ENCODE data around the gene KRTAP9-6.
"Not testable (repeated sequence)": the region's sequence is repeated elsewhere in the genome, so short reads cannot be mapped to it uniquely, and the experiment has no call there.

The KRTAP9-6 gene, protein sequence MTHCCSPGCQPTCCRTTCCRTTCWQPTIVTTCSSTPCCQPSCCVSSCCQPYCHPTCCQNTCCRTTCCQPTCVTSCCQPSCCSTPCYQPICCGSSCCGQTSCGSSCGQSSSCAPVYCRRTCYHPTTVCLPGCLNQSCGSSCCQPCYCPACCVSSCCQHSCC

DNA sequence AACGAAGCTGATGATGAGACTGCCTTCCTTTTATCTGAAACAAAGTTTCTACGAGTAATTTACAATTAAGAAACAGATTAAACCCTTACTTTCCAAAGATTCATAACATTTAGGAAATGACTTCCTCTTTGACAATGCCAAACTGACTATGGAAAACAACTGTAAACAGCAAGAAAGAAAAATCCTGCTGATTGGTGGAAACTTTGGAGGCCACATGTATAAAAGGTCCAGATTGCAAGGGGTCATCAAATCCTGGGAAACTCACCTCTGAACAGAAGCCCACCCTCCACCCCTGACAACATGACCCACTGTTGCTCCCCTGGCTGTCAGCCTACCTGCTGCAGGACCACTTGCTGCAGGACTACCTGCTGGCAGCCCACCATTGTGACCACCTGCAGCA is at the start of gene KRTAP9-6:
Gene KRTAP9-6 (plus strand): TSS at position 301 of the 400 bp plus-strand sequence. CDS start 0 bp downstream, at position 301.
- no peak for DNase-seq

DNA sequence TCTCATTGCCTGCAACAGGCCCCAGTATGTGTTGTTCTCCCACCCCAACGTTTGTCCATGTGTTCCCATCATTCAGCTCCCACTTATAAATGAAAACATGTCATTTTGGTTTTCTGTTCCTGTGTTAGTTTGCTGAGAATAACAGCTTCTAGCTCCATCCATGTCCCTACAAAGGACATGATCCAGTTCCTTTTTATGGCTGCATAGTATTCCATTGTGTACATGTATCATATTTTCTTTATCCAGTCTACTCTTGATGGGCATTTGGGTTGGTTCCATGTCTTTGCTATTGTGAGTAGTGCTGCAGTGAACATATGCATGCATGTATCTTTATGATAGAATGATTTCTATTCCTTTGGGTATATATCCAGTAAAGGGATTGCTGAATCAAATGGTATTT is 49.5 kb upstream of the KRTAP9-6 start:
- DNase-seq: no peak

DNA sequence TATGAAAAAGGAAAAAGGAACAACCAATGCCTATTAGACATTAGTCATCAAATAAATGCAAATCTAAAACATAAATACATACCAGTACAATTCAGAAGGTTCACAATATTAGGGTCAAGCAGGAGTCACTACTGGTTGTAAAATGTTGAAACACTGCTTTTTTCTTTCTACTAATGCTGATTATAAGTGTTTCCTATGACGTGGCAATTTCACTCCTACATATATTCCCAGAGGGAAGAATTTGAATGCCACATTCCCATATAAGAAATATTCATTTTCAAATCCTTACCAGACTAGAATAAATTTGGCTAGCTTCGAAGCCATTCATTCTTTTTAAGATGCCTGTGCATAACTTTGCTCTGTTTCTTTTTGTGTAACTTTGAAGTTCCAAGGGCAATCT is 41.4 kb upstream of the KRTAP9-6 start:
- no peak for DNase-seq

DNA sequence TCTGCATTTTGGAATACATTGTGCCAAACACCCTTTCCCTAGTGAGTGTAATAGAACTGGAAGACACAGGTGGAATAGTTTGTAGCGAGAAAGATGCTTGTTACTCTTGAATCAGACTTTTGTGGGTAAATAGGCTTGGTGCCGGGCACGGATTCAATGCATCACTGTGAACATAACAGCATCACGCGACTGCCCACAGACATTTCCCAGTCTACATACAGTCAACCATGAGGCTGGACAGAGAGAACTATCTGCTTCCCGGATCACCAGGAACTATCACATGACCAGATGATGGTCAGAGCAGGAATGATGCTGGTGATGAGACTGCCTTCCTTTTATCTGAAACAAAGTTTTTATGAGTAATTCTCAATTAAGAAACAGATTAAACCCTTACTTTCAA is 39.1 kb upstream of the KRTAP9-6 start:
- no peak for DNase-seq

DNA sequence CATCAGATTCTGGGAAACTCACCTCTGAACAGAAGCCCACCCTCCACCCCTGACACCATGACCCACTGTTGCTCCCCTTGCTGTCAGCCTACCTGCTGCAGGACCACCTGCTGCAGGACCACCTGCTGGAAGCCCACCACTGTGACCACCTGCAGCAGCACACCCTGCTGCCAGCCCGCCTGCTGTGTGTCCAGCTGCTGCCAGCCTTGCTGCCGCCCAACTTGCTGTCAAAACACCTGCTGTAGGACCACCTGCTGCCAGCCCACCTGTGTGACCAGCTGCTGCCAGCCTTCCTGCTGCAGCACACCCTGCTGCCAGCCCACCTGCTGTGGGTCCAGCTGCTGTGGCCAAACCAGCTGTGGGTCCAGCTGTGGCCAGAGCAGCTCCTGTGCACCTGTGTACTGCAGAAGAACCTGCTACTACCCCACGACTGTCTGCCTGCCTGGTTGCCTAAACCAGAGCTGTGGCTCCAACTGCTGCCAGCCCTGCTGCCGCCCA is 38.5 kb upstream of the KRTAP9-6 start, which contains the start of gene KRTAP9-2:
Gene KRTAP9-2 (plus strand): TSS at position 51 of the 498 bp plus-strand sequence. CDS start 7 bp downstream, at position 58.
- DNase-seq: not testable (repeated sequence)

DNA sequence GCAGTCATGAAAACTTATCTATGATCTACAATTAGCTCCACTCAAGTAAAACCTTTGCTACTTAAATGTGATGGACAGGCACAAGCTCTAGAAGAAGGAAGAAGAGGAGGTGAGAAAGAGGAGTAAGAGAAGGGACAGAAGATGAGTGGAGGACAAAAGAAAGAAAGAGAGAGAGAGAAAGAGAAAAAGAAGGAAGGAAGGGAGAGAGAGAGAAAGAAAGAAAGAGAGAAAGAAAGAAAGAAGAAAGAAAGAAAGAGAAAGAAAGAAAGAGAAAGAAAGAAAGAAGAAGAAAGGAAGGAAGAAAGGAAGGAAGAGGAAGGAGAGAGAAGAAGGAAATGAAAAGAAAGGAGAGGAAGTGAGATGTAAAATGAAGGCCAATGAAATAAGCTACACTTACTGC is 35.1 kb upstream of the KRTAP9-6 start:
- DNase-seq: no peak

DNA sequence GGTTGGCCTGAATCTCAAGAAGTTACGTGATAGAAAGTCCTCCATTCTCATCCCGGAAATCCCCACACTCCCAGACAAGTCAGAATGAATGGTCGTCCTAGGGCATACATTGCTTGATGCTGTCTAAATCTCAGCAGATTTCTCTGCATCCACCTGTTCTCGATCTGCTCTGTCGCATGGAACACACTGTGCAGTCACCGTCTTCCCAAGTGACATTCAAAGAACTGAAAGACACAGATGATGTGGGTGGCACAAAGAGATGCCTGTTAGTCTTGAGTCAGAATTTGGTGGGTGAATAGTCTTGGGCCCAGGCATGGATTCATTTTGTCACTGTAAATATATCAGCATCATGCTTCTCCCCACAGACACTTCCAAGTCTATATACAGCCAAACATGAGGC is 33.4 kb upstream of the KRTAP9-6 start:
- no peak for DNase-seq

DNA sequence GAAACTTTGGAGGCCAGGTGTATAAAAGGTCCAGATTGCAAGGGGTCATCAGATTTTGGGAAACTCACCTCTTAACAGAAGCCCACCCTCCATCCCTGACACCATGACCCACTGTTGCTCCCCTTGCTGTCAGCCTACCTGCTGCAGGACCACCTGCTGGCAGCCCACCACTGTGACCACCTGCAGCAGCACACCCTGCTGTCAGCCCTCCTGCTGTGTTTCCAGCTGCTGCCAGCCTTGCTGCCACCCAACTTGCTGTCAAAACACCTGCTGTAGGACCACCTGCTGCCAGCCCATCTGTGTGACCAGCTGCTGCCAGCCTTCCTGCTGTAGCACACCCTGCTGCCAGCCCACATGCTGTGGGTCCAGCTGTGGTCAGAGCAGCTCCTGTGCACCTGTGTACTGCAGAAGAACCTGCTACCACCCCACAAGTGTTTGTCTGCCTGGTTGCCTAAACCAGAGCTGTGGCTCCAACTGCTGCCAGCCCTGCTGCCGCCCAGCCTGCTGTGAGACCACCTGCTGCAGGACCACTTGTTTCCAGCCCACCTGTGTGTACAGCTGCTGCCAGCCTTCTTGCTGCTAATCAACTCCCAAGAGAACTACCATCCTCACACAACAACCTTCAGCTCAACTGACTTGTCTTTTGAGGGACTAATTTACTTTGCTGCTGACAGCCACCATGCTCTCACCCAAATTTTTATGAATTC is 32.6 kb upstream of the KRTAP9-6 start, which contains the start of gene KRTAP9-3:
Gene KRTAP9-3 (plus strand): TSS at position 51 of the 707 bp plus-strand sequence. CDS start 53 bp downstream, at position 104.
- not testable (repeated sequence) for DNase-seq

DNA sequence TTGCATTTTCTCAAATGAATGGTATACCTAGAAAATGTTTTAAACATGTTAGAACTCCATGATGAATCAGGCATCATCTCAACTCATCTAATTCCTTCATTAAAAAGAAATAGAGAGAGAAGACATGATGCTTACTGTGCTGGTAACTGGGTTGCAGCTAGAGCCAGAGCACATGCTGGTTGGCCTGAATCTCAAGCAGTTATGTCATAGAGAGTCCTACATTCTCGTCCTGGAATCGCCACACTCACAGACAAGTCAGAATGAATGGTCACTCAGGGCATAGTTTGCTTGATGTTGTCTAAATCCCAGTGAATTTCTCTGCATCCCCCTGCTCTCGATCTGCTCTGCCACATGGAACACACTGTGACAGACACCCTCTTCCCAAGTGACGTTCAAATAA is 28.1 kb upstream of the KRTAP9-6 start:
- not testable (repeated sequence) for DNase-seq

DNA sequence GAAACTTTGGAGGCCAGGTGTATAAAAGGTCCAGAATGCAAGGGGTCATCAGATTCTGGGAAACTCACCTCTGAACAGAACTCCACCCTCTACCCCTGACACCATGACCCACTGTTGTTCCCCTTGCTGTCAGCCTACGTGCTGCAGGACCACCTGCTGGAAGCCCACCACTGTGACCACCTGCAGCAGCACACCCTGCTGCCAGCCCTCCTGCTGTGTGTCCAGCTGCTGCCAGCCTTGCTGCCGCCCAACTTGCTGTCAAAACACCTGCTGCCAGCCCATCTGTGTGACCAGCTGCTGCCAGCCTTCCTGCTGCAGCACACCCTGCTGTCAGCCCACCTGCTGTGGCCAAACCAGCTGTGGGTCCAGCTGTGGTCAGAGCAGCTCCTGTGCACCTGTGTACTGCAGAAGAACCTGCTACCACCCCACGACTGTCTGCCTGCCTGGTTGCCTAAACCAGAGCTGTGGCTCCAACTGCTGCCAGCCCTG is 27.2 kb upstream of the KRTAP9-6 start, which contains the start of gene KRTAP9-8:
Gene KRTAP9-8 (plus strand): TSS at position 51 of the 489 bp plus-strand sequence. CDS start 53 bp downstream, at position 104.
- not testable (repeated sequence) for DNase-seq

DNA sequence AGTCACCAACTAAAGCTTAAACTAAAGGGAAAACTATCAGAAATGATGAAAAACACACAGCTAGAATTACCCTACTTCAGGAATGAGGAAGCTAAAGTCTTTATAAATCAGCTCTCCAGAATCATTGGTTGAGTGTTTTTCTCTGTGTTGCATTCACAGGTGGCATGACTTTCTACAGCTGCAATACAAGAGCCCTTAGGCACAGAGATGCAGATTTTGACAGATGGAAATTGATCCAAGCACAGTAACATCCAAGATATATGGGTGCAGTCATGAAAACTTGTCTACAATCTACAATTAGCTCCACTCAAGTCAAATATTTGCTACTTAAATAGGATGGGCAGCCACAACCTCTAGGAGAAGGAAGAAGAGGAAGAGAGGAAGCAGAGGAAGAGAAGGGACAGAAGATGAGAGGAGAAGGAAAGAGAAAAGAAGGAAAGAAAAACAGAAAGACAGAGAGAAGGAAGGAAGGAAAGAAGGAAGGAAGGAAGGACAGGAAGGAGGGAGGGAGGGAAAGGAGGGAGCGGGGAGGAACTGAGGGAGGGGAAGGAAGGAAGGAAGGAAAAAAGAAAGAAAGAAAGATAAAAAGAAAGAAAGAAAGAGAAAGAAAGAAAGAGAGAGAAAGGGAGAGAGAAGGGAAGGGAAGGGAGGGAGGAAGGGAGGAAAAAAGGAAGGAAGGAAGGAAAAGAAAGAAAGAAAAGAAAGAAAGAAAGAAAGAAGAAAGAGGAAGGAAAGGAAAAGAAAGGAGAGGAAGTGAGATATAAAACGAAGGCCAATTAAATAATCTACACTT is 18.0 kb upstream of the KRTAP9-6 start:
- DNase-seq: not testable (repeated sequence)

DNA sequence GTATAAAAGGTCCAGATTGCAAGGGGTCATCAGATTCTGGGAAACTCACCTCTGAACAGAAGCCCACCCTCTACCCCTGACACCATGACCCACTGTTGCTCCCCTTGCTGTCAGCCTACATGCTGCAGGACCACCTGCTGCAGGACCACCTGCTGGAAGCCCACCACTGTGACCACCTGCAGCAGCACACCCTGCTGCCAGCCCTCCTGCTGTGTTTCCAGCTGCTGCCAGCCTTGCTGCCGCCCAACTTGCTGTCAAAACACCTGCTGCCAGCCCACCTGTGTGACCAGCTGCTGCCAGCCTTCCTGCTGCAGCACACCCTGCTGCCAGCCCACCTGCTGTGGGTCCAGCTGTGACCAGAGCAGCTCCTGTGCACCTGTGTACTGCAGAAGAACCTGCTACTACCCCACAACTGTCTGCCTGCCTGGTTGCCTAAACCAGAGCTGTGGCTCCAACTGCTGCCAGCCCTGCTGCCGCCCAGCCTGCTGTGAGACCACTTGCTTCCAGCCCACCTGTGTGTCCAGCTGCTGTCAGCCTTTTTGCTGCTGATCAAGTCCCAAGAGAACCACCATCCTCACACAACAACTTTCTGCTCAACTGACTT is 15.4 kb upstream of the KRTAP9-6 start, which contains the start of gene KRTAP9-4:
Gene KRTAP9-4 (plus strand): TSS at position 51 of the 604 bp plus-strand sequence. CDS start 34 bp downstream, at position 85.
- DNase-seq: not testable (repeated sequence)

DNA sequence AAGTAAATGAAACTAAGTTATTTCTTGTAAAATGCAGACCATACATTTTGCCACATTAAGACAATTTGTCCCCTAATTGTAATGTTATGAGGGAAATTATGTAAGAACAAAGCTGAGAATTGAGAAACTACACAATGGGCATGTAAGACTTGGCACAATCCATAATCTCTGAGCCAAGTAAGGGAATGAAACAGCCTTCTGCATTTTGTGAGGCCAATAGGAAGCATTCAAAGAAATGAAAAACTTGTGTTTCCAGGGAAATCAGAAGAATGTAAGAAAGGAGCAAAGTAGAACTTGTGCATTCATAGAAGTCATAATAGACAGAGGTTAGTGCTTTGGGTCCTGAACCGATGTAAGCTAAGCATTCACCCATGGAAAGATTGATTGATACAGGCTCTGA is 13.9 kb upstream of the KRTAP9-6 start:
- no peak for DNase-seq

DNA sequence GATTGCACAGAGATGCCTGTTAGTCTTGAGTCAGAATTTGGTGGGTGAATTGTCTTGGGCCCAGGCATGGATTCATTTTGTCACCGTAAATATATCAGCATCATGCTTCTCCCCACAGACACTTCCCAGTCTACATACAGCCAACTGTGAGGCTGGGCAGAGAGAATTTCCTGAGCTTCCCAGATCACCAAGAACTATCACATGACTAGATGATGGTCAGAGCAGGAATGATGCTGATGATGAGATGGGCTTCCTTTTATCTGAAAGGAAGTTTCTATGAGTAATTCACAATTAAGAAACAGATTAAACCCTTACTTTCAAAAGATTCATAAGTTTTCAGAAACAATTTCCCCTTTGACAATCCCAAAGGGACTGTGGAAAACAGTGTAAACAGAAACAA is 10.3 kb upstream of the KRTAP9-6 start:
- no peak for DNase-seq

DNA sequence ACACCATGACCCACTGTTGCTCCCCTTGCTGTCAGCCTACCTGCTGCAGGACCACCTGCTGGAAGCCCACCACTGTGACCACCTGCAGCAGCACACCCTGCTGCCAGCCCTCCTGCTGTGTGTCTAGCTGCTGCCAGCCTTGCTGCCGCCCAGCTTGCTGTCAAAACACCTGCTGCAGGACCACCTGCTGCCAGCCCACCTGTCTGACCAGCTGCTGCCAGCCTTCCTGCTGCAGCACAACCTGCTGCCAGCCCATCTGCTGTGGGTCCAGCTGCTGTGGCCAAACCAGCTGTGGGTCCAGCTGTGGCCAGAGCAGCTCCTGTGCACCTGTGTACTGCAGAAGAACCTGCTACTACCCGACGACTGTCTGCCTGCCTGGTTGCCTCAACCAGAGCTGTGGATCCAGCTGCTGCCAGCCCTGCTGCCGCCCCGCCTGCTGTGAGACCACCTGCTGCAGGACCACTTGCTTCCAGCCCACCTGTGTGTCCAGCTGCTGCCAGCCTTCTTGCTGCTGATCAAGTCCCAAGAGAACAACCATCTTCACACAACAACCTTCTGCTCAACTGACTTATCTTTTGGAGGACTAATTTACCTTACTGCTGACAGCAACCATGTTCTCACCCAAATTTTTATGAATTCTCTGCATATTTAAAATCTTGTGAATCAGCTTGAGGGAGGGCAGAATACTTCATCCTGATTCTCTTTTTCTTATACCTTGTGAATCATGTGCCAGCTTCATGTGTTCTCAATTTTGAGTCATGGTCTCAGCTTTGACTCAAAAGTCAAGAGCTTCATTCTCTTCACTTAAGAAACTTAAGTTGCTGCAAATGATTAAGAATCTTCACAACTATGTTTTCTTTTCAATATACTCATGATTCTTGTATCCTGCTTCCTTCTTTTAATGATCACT is 9.5 kb upstream of the KRTAP9-6 start, which contains the start of gene KRTAP9-9:
Gene KRTAP9-9 (plus strand): TSS at position 4 of the 910 bp plus-strand sequence.
- DNase-seq: not testable (repeated sequence)

DNA sequence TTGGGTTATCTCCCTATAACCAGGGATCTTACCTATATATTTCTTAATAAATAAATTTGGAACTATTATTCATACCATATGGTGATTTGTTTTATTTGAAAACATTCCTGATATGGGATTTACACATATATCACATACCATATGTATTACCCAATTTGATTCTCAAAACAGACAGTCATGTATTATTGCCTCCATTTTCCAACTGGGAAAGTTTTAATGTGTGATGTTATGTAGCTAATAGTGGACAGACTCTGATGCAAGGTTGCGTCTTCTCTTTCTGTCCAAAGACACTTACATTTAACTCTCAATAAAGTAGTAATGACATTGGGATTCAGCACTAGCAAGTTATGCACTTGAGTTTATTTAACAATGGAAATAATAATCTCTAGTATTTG is 8.9 kb upstream of the KRTAP9-6 start:
- DNase-seq: no peak

DNA sequence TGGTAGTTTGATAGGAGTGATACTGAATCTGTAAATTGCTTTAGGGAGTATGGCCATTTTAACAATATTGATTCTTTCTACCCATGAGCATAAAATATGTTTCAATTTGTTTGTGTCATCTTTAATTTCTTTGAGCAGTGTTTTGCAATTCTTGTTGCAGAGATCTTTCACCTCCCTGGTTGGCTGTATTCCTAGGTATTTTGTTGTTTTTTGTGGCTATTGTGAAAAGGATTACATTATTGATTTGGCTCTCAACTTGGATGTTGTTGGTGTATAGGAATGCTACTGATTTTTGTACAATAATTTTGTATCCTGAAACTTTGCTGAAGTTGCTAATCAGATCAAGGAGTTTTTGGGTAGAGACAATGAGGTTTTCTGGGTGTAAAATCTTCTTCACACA is 6.8 kb upstream of the KRTAP9-6 start:
- DNase-seq: no peak

DNA sequence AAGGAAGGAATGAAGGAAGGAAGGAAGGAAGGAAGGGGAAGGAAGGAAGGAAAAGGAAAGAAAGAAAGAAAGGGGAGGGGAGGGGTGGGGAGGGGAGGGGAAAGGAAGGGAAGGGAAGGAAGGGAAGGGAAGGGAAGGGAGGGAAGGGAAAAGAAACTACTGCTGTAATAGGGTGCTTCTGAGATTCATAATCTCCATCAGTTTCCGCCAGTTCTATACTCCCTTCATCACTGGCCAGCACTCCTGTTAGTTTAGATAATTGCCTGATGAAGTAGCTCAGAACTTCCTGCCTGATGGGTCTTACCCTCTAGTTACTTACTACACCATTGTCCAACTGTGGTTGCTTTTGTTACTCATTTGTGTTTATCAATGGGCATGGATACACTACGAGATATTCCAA is 2.0 kb upstream of the KRTAP9-6 start:
- no peak for DNase-seq

DNA sequence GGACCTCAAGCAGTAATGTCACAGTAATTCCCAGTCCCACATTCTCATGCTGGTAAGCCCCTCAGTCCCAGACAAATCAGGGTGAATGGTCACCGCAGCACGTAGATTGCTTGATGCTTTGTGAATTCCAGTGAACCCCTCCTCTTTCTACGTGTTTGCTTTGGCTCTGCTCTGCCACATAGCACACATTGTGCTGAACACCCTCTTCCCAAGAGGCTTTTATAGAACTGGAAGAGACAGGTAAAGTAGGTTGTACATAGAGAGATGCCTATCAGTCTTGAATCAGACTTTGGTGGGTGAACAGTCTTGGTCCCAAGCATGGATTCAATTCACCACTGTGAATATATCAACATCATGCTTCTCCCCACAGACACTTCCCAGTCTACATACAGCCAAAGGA is 579 bp upstream of the KRTAP9-6 start:
- DNase-seq: no peak

DNA sequence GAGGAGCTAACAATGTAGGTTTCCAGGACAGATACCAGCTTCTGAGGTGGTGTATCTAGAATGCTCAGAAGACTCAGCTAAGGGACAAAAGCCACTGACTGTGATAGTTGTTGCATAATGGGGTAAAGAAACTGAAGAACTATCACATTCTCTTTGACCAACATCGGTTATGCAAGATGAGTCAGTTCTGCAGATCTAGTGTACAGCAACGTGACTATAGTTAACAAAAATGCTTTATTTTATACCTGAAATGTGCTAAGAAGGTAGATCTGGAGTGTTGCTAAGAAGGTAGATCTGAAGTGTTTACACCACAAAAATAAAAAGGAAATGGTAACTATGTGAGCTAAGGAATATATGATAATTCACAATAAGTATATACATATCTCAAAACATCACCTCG is 2.5 kb downstream of the KRTAP9-6 start:
- DNase-seq: no peak

DNA sequence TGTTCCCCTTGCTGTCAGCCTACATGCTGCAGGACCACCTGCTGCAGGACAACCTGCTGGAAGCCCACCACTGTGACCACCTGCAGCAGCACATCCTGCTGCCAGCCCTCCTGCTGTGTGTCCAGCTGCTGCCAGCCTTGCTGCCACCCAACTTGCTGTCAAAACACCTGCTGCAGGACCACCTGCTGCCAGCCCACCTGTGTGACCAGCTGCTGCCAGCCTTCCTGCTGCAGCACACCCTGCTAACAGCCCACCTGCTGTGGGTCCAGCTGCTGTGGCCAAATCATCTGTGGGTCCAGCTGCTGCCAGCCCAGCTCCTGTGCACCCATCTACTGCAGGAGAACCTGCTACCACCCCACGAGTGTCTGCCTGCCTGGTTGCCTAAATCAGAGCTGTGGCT is 6.1 kb downstream of the KRTAP9-6 start:
- not testable (repeated sequence) for DNase-seq
